ENCODE data around the gene ATP6V0A1.

GRCh38 chr17:42509841-42510240 is 51.2 kb downstream of the ATP6V0A1 start:
- TF ChIP-seq CTCF (conservative IDR thresholded peaks at IDR 0.05; ENCODE audit: low read depth in 2 of 2) (no peak), EZH2phosphoT487 (IDR thresholded peaks at IDR 0.05; ENCODE audit: unreplicated experiment) (no peak), POLR2AphosphoS5 (IDR thresholded peaks at IDR 0.05; ENCODE audit: low read depth) (no peak), REST (IDR thresholded peaks at IDR 0.05; ENCODE audit: unreplicated experiment) (no peak), ZNF462 (CRISPR knock-in tag; IDR thresholded peaks at IDR 0.05) (no peak), EZH2 (IDR thresholded peaks at IDR 0.05; ENCODE audit: low read depth, unreplicated experiment) (no peak), CREB1 (CRISPR knock-in tag; IDR thresholded peaks at IDR 0.05; ENCODE audit: low read depth) (no peak)

All from GM23338 (cell line).